ENCODE measurements around the gene F8. TPM values are rescaled to one million over a fixed set of nuclear protein-coding genes. Genes with fewer than 3 reads are reported as not detected.

F8 gene
- total and polyA plus RNA-seq, 2 donors from 2014 or later = 15.1 to 41.3 TPM

- H3K4me1 ChIP-seq (ENCODE audit: control insufficient read depth in 2 of 3, insufficient read depth in 2 of 3, low read depth in 1 of 3, low read length in 3 of 3) = no peaks in the 10 kb centered on the region
- DNase-seq (no peak), FAIRE-seq (no peak)
- TF ChIP-seq CTCF (IDR thresholded peaks at IDR 0.05; ENCODE audit: borderline replicate concordance, extremely low read depth, insufficient read depth) = no peak
- H3K36me3 ChIP-seq (ENCODE audit: control insufficient read depth in 2 of 3, insufficient read depth in 3 of 3, low read length in 3 of 3) = peaks cover 0 to 10% (median 3%) of the 10 kb centered on the region in 3 donors
- intact Hi-C loops (cut with DNase I) = no loop called here
- H3K9me3 ChIP-seq (ENCODE audit: control insufficient read depth in 2 of 3, insufficient read depth in 1 of 3, low read length in 3 of 3) = peaks cover 0 to 1% (median 0%) of the 10 kb centered on the region in 3 donors
- H3K27ac ChIP-seq (ENCODE audit: low read depth in 2 of 2, low read length in 2 of 2) = no peak overlapping the region
- no peak overlapping the region for H3K4me3 ChIP-seq (ENCODE audit: low read length in 3 of 3)
- no peak overlapping the region for H3K9ac ChIP-seq (ENCODE audit: low read length in 3 of 3)
- H3K27me3 ChIP-seq (ENCODE audit: control insufficient read depth, insufficient read depth, low read length) = no peaks in the 10 kb centered on the region
Observed at GRCh38 chrX:155046129-155046810, 23.7 kb upstream of the F8 start.

- no peak overlapping the region for H3K4me3 ChIP-seq (ENCODE audit: low read length in 3 of 3)
- no peaks in the 10 kb centered on the region for H3K4me1 ChIP-seq (ENCODE audit: control insufficient read depth in 2 of 3, insufficient read depth in 2 of 3, low read depth in 1 of 3, low read length in 3 of 3)
- peaks cover 0 to 5% (median 0%) of the 10 kb centered on the region in 3 donors for H3K36me3 ChIP-seq (ENCODE audit: control insufficient read depth in 2 of 3, insufficient read depth in 3 of 3, low read length in 3 of 3)
- no peak overlapping the region for H3K27ac ChIP-seq (ENCODE audit: low read depth in 2 of 2, low read length in 2 of 2)
- no peaks in the 10 kb centered on the region for H3K27me3 ChIP-seq (ENCODE audit: control insufficient read depth, insufficient read depth, low read length)
- FAIRE-seq (no peak), DNase-seq (no peak)
- no peaks in the 10 kb centered on the region for H3K9me3 ChIP-seq (ENCODE audit: control insufficient read depth in 2 of 3, insufficient read depth in 1 of 3, low read length in 3 of 3)
- no peak for TF ChIP-seq CTCF (IDR thresholded peaks at IDR 0.05; ENCODE audit: borderline replicate concordance, extremely low read depth, insufficient read depth)
- intact Hi-C loops (cut with DNase I) = no loop called here
- H3K9ac ChIP-seq (ENCODE audit: low read length in 3 of 3) = no peak overlapping the region
Observed at GRCh38 chrX:155035688-155036087, 13.2 kb upstream of the F8 start.

- Histone ChIP-seq H3K4me1 (ENCODE audit: control insufficient read depth in 2 of 3, insufficient read depth in 2 of 3, low read depth in 1 of 3, low read length in 3 of 3) (peaks cover 0 to 2% (median 0%) of the 10 kb centered on the region in 3 donors), H3K36me3 (ENCODE audit: control insufficient read depth in 2 of 3, insufficient read depth in 3 of 3, low read length in 3 of 3) (peaks cover 0 to 5% (median 0%) of the 10 kb centered on the region in 3 donors), H3K27me3 (ENCODE audit: control insufficient read depth, insufficient read depth, low read length) (no peaks in the 10 kb centered on the region), H3K9ac (ENCODE audit: low read length in 3 of 3) (no peak overlapping the region), H3K4me3 (ENCODE audit: low read length in 3 of 3) (no peak overlapping the region), H3K27ac (ENCODE audit: low read depth in 2 of 2, low read length in 2 of 2) (no peak overlapping the region), H3K9me3 (ENCODE audit: control insufficient read depth in 2 of 3, insufficient read depth in 1 of 3, low read length in 3 of 3) (no peaks in the 10 kb centered on the region)
- intact Hi-C loops (cut with DNase I) = no loop called here
- FAIRE-seq = no peak
- no peak for DNase-seq
- TF ChIP-seq CTCF (IDR thresholded peaks at IDR 0.05; ENCODE audit: borderline replicate concordance, extremely low read depth, insufficient read depth) = no peak
Observed at GRCh38 chrX:155031657-155032056, 9.1 kb upstream of the F8 start.

Measured in kidney (tissue), 14 donors.